Medulla oblongata (tissue), 1 donor: ENCODE data around the gene MARS1.
"Not testable (repeated sequence)": the region's sequence is repeated elsewhere in the genome, so short reads cannot be mapped to it uniquely, and the experiment has no call there.

Experiments
- DNase-seq: peaks from one replicate; pipeline ENCODE4 v3.0.0-alpha.2; 2015; ENCODE audit errors: extremely low spot score

Gene MARS1

GRCh38 chr12:57550641-57551549 is 63.0 kb downstream of the MARS1 start:
- DNase-seq, result no peak

DNA sequence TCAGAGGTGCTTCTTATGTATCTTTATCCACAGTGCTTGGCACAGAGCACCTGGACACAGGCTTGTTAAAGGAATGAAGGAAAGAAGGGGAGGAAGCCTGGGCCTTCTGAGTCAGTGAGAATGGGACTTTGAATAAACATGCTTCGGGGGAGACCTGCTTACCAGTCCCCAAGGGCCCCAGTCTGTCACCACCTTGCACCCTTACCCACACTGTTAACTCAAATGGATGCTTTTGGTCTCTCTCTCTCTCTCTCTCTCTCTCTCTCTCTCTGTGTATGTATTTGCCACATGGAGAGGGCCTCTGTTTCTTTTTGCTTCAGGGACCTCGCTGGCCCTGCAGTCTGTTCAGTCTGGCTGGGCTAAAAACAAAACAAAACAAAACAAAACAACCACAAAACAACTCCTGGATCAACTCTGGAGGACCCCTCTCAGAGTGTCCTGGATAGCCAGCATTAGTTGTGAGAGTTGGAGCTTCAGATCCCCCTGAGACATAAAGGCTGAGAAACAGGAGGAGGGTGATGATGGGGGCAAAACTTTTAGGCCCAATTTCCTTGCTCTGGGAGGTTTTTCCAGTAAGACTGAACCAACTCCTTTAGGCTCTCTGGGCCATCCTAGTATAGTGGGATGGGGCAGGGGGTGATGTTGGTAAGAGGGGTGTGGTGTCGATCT is 63.9 kb downstream of the MARS1 start:
- no peak for DNase-seq

- DNase-seq, result no peak
Observed at GRCh38 chr12:57552306-57552651, 64.4 kb downstream of the MARS1 start.

GRCh38 chr12:57552835-57553313 is 65.0 kb downstream of the MARS1 start:
- no peak for DNase-seq

- DNase-seq, result no peak
Observed at GRCh38 chr12:57553343-57554202, 65.7 kb downstream of the MARS1 start.

DNA sequence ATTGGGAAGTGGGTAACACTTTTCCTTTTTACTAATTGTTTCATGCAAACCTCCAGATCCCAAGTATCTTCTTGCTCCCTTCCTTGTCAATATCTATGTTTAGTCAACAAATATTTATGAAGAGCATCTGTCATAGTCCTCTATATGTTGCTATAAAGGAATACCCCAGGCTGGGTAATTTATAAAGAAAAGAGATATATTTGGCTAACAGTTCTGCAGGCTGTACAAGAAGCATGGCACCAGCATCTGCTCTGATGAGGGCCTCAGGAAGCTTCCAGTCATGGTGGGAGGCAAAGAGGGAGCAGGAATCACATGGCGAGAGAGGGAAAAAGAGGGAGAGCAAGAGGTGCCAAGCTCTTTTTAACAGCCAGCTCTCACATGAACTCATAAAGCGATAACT is 66.6 kb downstream of the MARS1 start:
- DNase-seq, result no peak

GRCh38 chr12:57554897-57555296 is 67.0 kb downstream of the MARS1 start:
- DNase-seq, result no peak

GRCh38 chr12:57558864-57559263 is 71.0 kb downstream of the MARS1 start:
- DNase-seq, result no peak

- no peak for DNase-seq
Observed at GRCh38 chr12:57560516-57560915, 72.6 kb downstream of the MARS1 start.

GRCh38 chr12:57561117-57561516 is 73.2 kb downstream of the MARS1 start:
- DNase-seq, result not testable (repeated sequence)

DNA sequence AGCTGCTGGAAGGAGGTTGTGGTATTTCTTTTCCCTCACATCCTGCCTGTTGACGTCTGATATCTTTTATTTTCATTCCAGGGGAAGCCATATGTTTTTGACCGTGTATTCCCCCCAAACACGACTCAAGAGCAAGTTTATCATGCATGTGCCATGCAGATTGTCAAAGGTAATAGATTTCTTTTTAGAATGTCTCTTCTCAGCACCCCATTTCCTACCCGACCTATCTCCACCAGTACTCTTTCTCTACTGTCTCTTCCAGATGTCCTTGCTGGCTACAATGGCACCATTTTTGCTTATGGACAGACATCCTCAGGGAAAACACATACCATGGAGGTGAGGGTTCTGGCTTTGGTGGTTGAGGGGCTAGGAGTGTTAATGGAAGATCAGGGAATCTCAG is 75.5 kb downstream of the MARS1 start:
- DNase-seq, result no peak

- no peak for DNase-seq
Observed at GRCh38 chr12:57564178-57564740, 76.4 kb downstream of the MARS1 start.
